ENCODE measurements around the gene ITLN2. TPM values are rescaled to one million over a fixed set of nuclear protein-coding genes. Genes with fewer than 3 reads are reported as not detected.

The ITLN2 gene
- total RNA-seq, 1 experiment from 2014 or later = 2.4 TPM

DNA sequence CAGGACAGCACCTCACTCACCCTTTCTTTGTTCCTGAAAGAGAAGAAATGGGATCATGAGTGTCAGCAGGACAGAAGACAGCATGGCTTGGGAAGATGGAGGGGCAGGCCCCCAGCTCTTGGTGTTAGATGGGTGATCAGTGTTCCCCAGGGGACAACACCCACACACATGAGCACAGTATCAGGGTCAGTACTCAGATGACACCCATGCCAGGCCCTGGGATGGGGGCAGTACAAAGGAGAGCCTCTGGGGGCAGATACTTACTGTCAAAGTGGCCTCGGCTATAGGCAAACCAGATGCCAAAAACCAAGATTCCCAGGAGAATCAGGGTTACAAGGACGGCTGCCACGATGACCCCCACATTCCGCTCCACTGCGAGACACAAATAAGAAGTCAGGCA lies 44.8 kb upstream of the ITLN2 start:
- H3K27me3 ChIP-seq (ENCODE audit: insufficient read depth, low read length) = no peaks in the 10 kb centered on the region
- no peak for DNase-seq
- H2BK15ac ChIP-seq (ENCODE audit: low read depth, low read length) = no peak overlapping the region
- no peak overlapping the region; a peak in 1 of 7 replicates for H3K27ac Mint-ChIP-seq
- no peak overlapping the region for H3K4ac ChIP-seq (ENCODE audit: low read depth, low read length)
- H2BK12ac ChIP-seq (ENCODE audit: insufficient read length, low read depth, low read length) = no peak overlapping the region
- no peak overlapping the region for H2BK5ac ChIP-seq (ENCODE audit: insufficient read length, low read length)
- no peak overlapping the region for H4K5ac ChIP-seq (ENCODE audit: insufficient read length, low read depth, low read length)
- WGBS (ENCODE audit: extremely low coverage, insufficient read length, low lambda C conversion rate) = no CpG with 5 or more reads among the region's 5 CpGs
- H4K8ac ChIP-seq (replicated peaks; ENCODE audit: insufficient read length, low read depth, low read length) = no peak overlapping the region
- TF ChIP-seq, protein P1, sequence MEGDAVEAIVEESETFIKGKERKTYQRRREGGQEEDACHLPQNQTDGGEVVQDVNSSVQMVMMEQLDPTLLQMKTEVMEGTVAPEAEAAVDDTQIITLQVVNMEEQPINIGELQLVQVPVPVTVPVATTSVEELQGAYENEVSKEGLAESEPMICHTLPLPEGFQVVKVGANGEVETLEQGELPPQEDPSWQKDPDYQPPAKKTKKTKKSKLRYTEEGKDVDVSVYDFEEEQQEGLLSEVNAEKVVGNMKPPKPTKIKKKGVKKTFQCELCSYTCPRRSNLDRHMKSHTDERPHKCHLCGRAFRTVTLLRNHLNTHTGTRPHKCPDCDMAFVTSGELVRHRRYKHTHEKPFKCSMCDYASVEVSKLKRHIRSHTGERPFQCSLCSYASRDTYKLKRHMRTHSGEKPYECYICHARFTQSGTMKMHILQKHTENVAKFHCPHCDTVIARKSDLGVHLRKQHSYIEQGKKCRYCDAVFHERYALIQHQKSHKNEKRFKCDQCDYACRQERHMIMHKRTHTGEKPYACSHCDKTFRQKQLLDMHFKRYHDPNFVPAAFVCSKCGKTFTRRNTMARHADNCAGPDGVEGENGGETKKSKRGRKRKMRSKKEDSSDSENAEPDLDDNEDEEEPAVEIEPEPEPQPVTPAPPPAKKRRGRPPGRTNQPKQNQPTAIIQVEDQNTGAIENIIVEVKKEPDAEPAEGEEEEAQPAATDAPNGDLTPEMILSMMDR (conservative IDR thresholded peaks at IDR 0.05) = no peak
- no peak overlapping the region for H3K9ac ChIP-seq (ENCODE audit: extremely low read depth, insufficient read length, low read length)
- H3K23ac ChIP-seq (ENCODE audit: insufficient read length, low read depth, low read length) = no peak overlapping the region
- H2AK5ac ChIP-seq (ENCODE audit: insufficient read length, low read length) = no peak overlapping the region
- no peak overlapping the region for H3K4me2 ChIP-seq (ENCODE audit: insufficient read depth, insufficient read length, low read length)
- no peak overlapping the region for H3K56ac ChIP-seq (ENCODE audit: insufficient read length, low read depth, low read length)
- H4K91ac ChIP-seq (ENCODE audit: insufficient read length, low read depth, low read length) = no peak overlapping the region
- no peaks in the 10 kb centered on the region for H3K27me3 Mint-ChIP-seq (ENCODE audit: low read depth)
- no peak overlapping the region for H3K14ac ChIP-seq (ENCODE audit: insufficient read depth, low read length)
- no peaks in the 10 kb centered on the region for H3K4me1 ChIP-seq (ENCODE audit: insufficient read depth, low read length)
- H2BK120ac ChIP-seq (ENCODE audit: low read depth, low read length, poor library complexity, severe bottlenecking) = no peak overlapping the region
- no peaks in the 10 kb centered on the region; the same call in 1 of the 2 replicates for H3K79me2 ChIP-seq (ENCODE audit: insufficient read depth, low read length)
- H2AFZ ChIP-seq (ENCODE audit: low read length) = no peak overlapping the region
- H3K27ac ChIP-seq (ENCODE audit: insufficient read length, low read depth, low read length) = no peak overlapping the region
- no peaks in the 10 kb centered on the region for H3K9me3 Mint-ChIP-seq
- no peak overlapping the region for H2BK20ac ChIP-seq (ENCODE audit: low read depth, low read length, poor library complexity, severe bottlenecking)
- no peaks in the 10 kb centered on the region for H3K23me2 ChIP-seq (ENCODE audit: insufficient read length, low read depth, low read length, poor library complexity, severe bottlenecking)
- no peaks in the 10 kb centered on the region for H3K9me3 ChIP-seq (ENCODE audit: control insufficient read depth, low read depth, low read length)
- peaks cover 3% of the 10 kb centered on the region for H4K20me1 ChIP-seq (ENCODE audit: control insufficient read depth, insufficient read depth, insufficient read length)
- no peak overlapping the region for H3T11ph ChIP-seq (ENCODE audit: low read length)
- H3K4me1 Mint-ChIP-seq = peaks cover 3% of the 10 kb centered on the region in 2 experiments; a peak in 1 of 4 replicates
- H3K79me1 ChIP-seq (ENCODE audit: insufficient read depth, low read depth, low read length, poor library complexity, severe bottlenecking) = no peaks in the 10 kb centered on the region
- H3K18ac ChIP-seq (ENCODE audit: insufficient read length, low read depth, low read length) = no peak overlapping the region
- H3K36me3 Mint-ChIP-seq (ENCODE audit: insufficient read depth in 1 of 3, low read depth in 3 of 3) = peaks cover 31 to 73% (median 71%) of the 10 kb centered on the region in 3 experiments; a peak in 6 of 7 replicates
- H3K4me3 Mint-ChIP-seq = no peak overlapping the region
